A673 (cell line): ENCODE measurements around the gene TMEM263. TPM values are rescaled to one million over a fixed set of nuclear protein-coding genes. Genes with fewer than 3 reads are reported as not detected.

Source experiments
- BruUV-seq: library from RNA; stranded (reverse); fragments of 400-500 nt; replicated peaks from 2 replicates; lab custom pipeline; 2021; lab: Mats Ljungman, UMichigan
- CTCF ChIA-PET: fragments of 300-600 bp; sonication (Branson Sonifier 250); formaldehyde crosslinking; loops from one replicate; lab custom pipeline; 2022; ENCODE audit warnings: antibody characterized with exemption; lab: Charles Lee
- POLR2A ChIA-PET: fragments of 300-600 bp; sonication (Branson Sonifier 250); formaldehyde crosslinking; loops from one replicate; lab custom pipeline; 2022; ENCODE audit warnings: antibody characterized with exemption; ENCODE audit not compliant: low non-redundant PET; lab: Charles Lee
- DNase-seq: peaks from one replicate; pipeline ENCODE4 v3.0.0-alpha.2; 2015; ENCODE audit warnings: low spot score
- H3K27ac ChIP-seq: fragments of 200-600 bp; sonication (generic); 2 replicates; pipeline ENCODE4 v1.5.1; 2016; ENCODE audit warnings: mixed run types, low read depth, mild to moderate bottlenecking, mixed read lengths, antibody characterized with exemption, low read length; ENCODE audit not compliant: poor library complexity, severe bottlenecking
- H3K27me3 ChIP-seq: fragments of 200-600 bp; sonication (generic); replicated peaks from 2 replicates; pipeline ENCODE4 v1.6.1; 2017; ENCODE audit warnings: mixed run types, low read depth, mild to moderate bottlenecking, mixed read lengths, antibody characterized with exemption, low read length; ENCODE audit not compliant: insufficient read depth, poor library complexity
- H3K36me3 ChIP-seq: fragments of 200-600 bp; sonication (generic); 2 replicates; pipeline ENCODE4 v1.6.1; 2016; ENCODE audit warnings: mixed run types, mild to moderate bottlenecking, mixed read lengths, antibody characterized with exemption, low read length; ENCODE audit not compliant: insufficient read depth, poor library complexity, severe bottlenecking
- H3K4me1 ChIP-seq: fragments of 200-600 bp; sonication (generic); 2 replicates; pipeline ENCODE4 v1.6.1; 2017; ENCODE audit warnings: mixed run types, mild to moderate bottlenecking, mixed read lengths, antibody characterized with exemption, low read length; ENCODE audit not compliant: insufficient read depth, poor library complexity, severe bottlenecking
- H3K4me3 ChIP-seq: fragments of 200-600 bp; sonication (generic); 2 replicates; pipeline ENCODE4 v1.5.1; 2016; ENCODE audit warnings: low read depth, mixed run types, mild to moderate bottlenecking, mixed read lengths, low read length; ENCODE audit not compliant: poor library complexity, severe bottlenecking
- H3K9me3 ChIP-seq: fragments of 200-600 bp; sonication (generic); 2 replicates; pipeline ENCODE4 v1.6.1; 2016; ENCODE audit warnings: mixed run types, low read depth, mild to moderate bottlenecking, mixed read lengths, antibody characterized with exemption, low read length; ENCODE audit not compliant: poor library complexity, severe bottlenecking
- CTCF ChIP-seq: fragments of 300-800, 200-600 bp; sonication (generic); conservative IDR thresholded peaks from 2 replicates; pipeline ENCODE4 v1.5.1; 2017; ENCODE audit warnings: low read depth, mild to moderate bottlenecking, antibody characterized with exemption, low read length, moderate library complexity, mixed read lengths
- EZH2 ChIP-seq: fragments of 200-600 bp; sonication (generic); IDR thresholded peaks from 2 replicates; pipeline ENCODE4 v1.6.1; 2017; ENCODE audit warnings: borderline replicate concordance, low read depth, mild to moderate bottlenecking, mixed read lengths, antibody characterized with exemption, low read length; ENCODE audit not compliant: poor library complexity, severe bottlenecking
- intact Hi-C: fragments of 100-400 bp; cut with micrococcal nuclease; formaldehyde crosslinking; loops from one replicate; pipeline ENCODE4 v1.10.0; 2022; ENCODE audit not compliant: unreplicated experiment
- total RNA-seq: library from RNA; stranded (reverse); gene quantifications from 2 replicates; pipeline ENCODE4 v1.2.3, GENCODE V29; 2021

TMEM263 gene
- total RNA-seq, 1 experiment from 2014 or later = 32.3 TPM

- TF ChIP-seq CTCF (no peak), EZH2 (no peak)
- Histone ChIP-seq H3K4me3 (no peak overlapping the region), H3K9me3 (no peaks in the 10 kb centered on the region), H3K27ac (no peak overlapping the region), H3K4me1 (peaks cover 10% of the 10 kb centered on the region), H3K27me3 (no peaks in the 10 kb centered on the region), H3K36me3 (peaks cover 15% of the 10 kb centered on the region)
- no TSS peak for BruUV-seq
- CTCF ChIA-PET = no interaction called here
- intact Hi-C loops = no loop called here
- no peak for DNase-seq
- POLR2A ChIA-PET = no interaction called here
These were observed 17.8 kb downstream of the TMEM263 start for GRCh38 chr12:106973545-106973944.

DNA sequence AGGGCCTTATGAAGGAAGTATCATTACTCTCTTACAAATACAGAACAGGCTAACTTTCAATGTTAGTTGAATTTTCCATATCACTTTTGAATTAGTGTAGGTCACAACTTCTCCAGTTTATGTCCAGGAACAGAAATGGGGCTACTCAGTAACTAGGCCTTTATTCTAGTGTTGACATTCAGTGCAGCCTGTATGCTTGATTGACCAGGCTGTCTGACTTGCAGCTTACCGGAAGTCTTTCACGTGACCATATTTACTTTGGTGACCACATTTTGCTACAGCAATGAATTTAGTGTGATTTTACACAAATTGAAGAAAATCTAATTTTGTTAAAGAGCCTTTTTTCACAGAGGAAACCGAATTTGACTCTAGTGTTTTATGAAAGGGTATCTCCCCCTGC is 18.8 kb downstream of the TMEM263 start:
- no peak for DNase-seq
- H3K27me3 ChIP-seq = no peaks in the 10 kb centered on the region
- H3K4me1 ChIP-seq = peaks cover 13% of the 10 kb centered on the region
- no peak for TF ChIP-seq EZH2
- TF ChIP-seq CTCF = no peak
- CTCF ChIA-PET = no interaction called here
- peaks cover 15% of the 10 kb centered on the region for H3K36me3 ChIP-seq
- no TSS peak for BruUV-seq
- no peak overlapping the region for H3K4me3 ChIP-seq
- no peaks in the 10 kb centered on the region for H3K9me3 ChIP-seq
- no peak overlapping the region for H3K27ac ChIP-seq
- POLR2A ChIA-PET = no interaction called here
- intact Hi-C loops = no loop called here

- H3K9me3 ChIP-seq = no peaks in the 10 kb centered on the region
- TF ChIP-seq CTCF = no peak
- no peak for TF ChIP-seq EZH2
- peaks cover 13% of the 10 kb centered on the region for H3K4me1 ChIP-seq
- H3K27me3 ChIP-seq = no peaks in the 10 kb centered on the region
- no peak for DNase-seq
- H3K4me3 ChIP-seq = no peak overlapping the region
- ChIA-PET POLR2A (no interaction called here), CTCF (no interaction called here)
- intact Hi-C loops = no loop called here
- BruUV-seq = no TSS peak
- no peak overlapping the region for H3K27ac ChIP-seq
- H3K36me3 ChIP-seq = peaks cover 15% of the 10 kb centered on the region
These were observed 19.4 kb downstream of the TMEM263 start for GRCh38 chr12:106975098-106975497.
